H1 (cell line): Measurements from ENCODE around the gene SPAG17. TPM values are rescaled to one million over a fixed set of nuclear protein-coding genes. Genes with fewer than 3 reads are reported as not detected.

Source experiments
- CTCF ChIA-PET: fragments of 300-600 bp; sonication (Branson Sonifier 250); formaldehyde crosslinking; loops from one replicate; lab custom pipeline; 2021; ENCODE audit not compliant: partially characterized antibody; lab: Charles Lee
- POLR2A ChIA-PET: fragments of 300-600 bp; sonication (Branson Sonifier 250); formaldehyde crosslinking; loops from one replicate; lab custom pipeline; 2021; ENCODE audit warnings: inconsistent platforms; ENCODE audit not compliant: partially characterized antibody; lab: Charles Lee
- DNase-seq, 2 experiments: peaks; one replicate each; pipeline versions ENCODE4 v3.0.0 to v3.0.0-alpha.2; 2010 to 2022; ENCODE audit warnings: low spot score in 2 of 2, low read depth in 1 of 2, mixed read lengths in 1 of 2
- FAIRE-seq: peaks from 2 replicates; lab custom pipeline; 2011; peaks lifted over from hg19 to GRCh38; lab: Jason Lieb, UNC
- H2AFZ ChIP-seq: 2 replicates; pipeline ENCODE4 v1.8.1; 2012; ENCODE audit warnings: low read length, inconsistent platforms
- H2AK5ac ChIP-seq: 2 replicates; pipeline ENCODE4 v1.6.1; 2013; ENCODE audit warnings: low read depth, low read length
- H2BK120ac ChIP-seq: replicated peaks from 2 replicates; pipeline ENCODE3; 2013; ENCODE audit warnings: low read depth, low read length, inconsistent platforms
- H2BK12ac ChIP-seq: 2 replicates; pipeline ENCODE4 v1.6.1; 2013; ENCODE audit warnings: low read depth, low read length
- H2BK15ac ChIP-seq: 2 replicates; pipeline ENCODE4 v1.6.1; 2013; ENCODE audit warnings: low read length
- H2BK20ac ChIP-seq: 2 replicates; pipeline ENCODE4 v1.6.1; 2013; ENCODE audit warnings: low read length
- H2BK5ac ChIP-seq: 2 replicates; pipeline ENCODE4 v1.6.1; 2013; ENCODE audit warnings: low read depth, low read length
- H3K14ac ChIP-seq: 2 replicates; pipeline ENCODE4 v1.6.1; 2013; ENCODE audit warnings: inconsistent platforms; ENCODE audit not compliant: insufficient read length
- H3K18ac ChIP-seq: 2 replicates; pipeline ENCODE4 v1.6.1; 2013; ENCODE audit warnings: low read length; ENCODE audit errors: extremely low read depth
- H3K23ac ChIP-seq: 2 replicates; pipeline ENCODE4 v1.6.1; 2013; ENCODE audit warnings: inconsistent platforms; ENCODE audit not compliant: insufficient read length
- H3K23me2 ChIP-seq: 2 replicates; pipeline ENCODE4 v1.6.1; 2013; ENCODE audit warnings: low read depth, low read length
- H3K27ac ChIP-seq: 2 replicates; pipeline ENCODE4 v1.6.1; 2011; ENCODE audit warnings: low read depth, low read length, inconsistent platforms
- H3K27me3 ChIP-seq, 4 experiments: replicated peaks in 1 of 4; 1 replicate in 1 of 4; 2 replicates in 3 of 4; pipeline versions ENCODE4 v1.6.1 to v1.8.1; 2011 to 2013; ENCODE audit warnings: low read length in 3 of 4, mild to moderate bottlenecking in 3 of 4, inconsistent platforms in 2 of 4, mixed read lengths in 2 of 4, moderate library complexity in 1 of 4; ENCODE audit not compliant: control insufficient read depth in 3 of 4, insufficient read depth in 3 of 4; ENCODE audit errors: extremely low read depth in 1 of 4
- H3K36me3 ChIP-seq, 4 experiments: 2 replicates each; pipeline versions ENCODE4 v1.6.1 to v1.8.1; 2011 to 2013; ENCODE audit warnings: mild to moderate bottlenecking in 4 of 4, low read length in 3 of 4, moderate library complexity in 2 of 4, control low read depth in 1 of 4, inconsistent platforms in 1 of 4; ENCODE audit not compliant: insufficient read depth in 4 of 4, control insufficient read depth in 2 of 4
- H3K4ac ChIP-seq: replicated peaks from 2 replicates; pipeline ENCODE3; 2013; ENCODE audit warnings: low read length, low read depth, mixed read lengths, inconsistent platforms; ENCODE audit not compliant: insufficient read length
- H3K4me1 ChIP-seq, 4 experiments: replicated peaks in 1 of 4; 1 replicate in 1 of 4; 2 replicates in 3 of 4; pipeline versions ENCODE4 v1.6.1 to v1.8.1; 2011 to 2013; ENCODE audit warnings: low read length in 3 of 4, inconsistent platforms in 2 of 4, mixed read lengths in 1 of 4; ENCODE audit not compliant: insufficient read depth in 4 of 4, control insufficient read depth in 3 of 4
- H3K4me2 ChIP-seq, 2 experiments: 2 replicates each; pipeline versions ENCODE4 v1.6.1 to v1.8.1; 2011 to 2013; ENCODE audit warnings: low read depth in 2 of 2, low read length in 2 of 2, control low read depth in 1 of 2, inconsistent platforms in 1 of 2, mild to moderate bottlenecking in 1 of 2; ENCODE audit not compliant: insufficient read depth in 1 of 2
- H3K4me3 ChIP-seq, 4 experiments: fragments of 200-600, 300-600 bp in 1 of 4; sonication (generic), shearing (Covaris generic), sonication (Bioruptor Twin) in 1 of 4; 2 replicates each; pipeline versions ENCODE4 v1.5.1 to v1.8.1; 2011 to 2016; ENCODE audit warnings: low read length in 4 of 4, low read depth in 3 of 4, control low read depth in 2 of 4, inconsistent platforms in 2 of 4, mild to moderate bottlenecking in 2 of 4, mixed read lengths in 1 of 4, moderate library complexity in 1 of 4; ENCODE audit not compliant: insufficient read depth in 2 of 4; ENCODE audit errors: extremely low read depth in 1 of 4
- H3K56ac ChIP-seq: replicated peaks from 2 replicates; pipeline ENCODE3; 2013; ENCODE audit warnings: low read depth, mild to moderate bottlenecking, mixed read lengths, low read length, inconsistent platforms; ENCODE audit not compliant: insufficient read length
- H3K79me1 ChIP-seq: 2 replicates; pipeline ENCODE4 v1.6.1; 2013; ENCODE audit warnings: low read depth, low read length, control low read depth
- H3K79me2 ChIP-seq, 2 experiments: 2 replicates each; pipeline versions ENCODE4 v1.6.1 to v1.8.1; 2012 to 2013; ENCODE audit warnings: low read length in 2 of 2, mild to moderate bottlenecking in 2 of 2, inconsistent platforms in 1 of 2; ENCODE audit not compliant: insufficient read depth in 2 of 2, control insufficient read depth in 1 of 2
- H3K9ac ChIP-seq, 4 experiments: replicated peaks in 1 of 4; 1 replicate in 1 of 4; 2 replicates in 3 of 4; pipeline versions ENCODE4 v1.6.1 to v1.8.1; 2011 to 2013; ENCODE audit warnings: low read depth in 3 of 4, low read length in 3 of 4, control low read depth in 2 of 4, mild to moderate bottlenecking in 2 of 4, moderate library complexity in 2 of 4, inconsistent platforms in 1 of 4; ENCODE audit errors: extremely low read depth in 1 of 4
- H3K9me3 ChIP-seq, 2 experiments: 2 replicates each; pipeline versions ENCODE4 v1.6.1 to v1.8.1; 2012 to 2013; ENCODE audit warnings: mild to moderate bottlenecking in 2 of 2, moderate library complexity in 2 of 2, control low read depth in 1 of 2, inconsistent platforms in 1 of 2, low read depth in 1 of 2, low read length in 1 of 2, mixed read lengths in 1 of 2; ENCODE audit not compliant: insufficient read depth in 2 of 2
- H4K20me1 ChIP-seq, 2 experiments: replicated peaks in 1 of 2; 2 replicates each; pipeline versions ENCODE3 to v1.8.1; 2011 to 2013; ENCODE audit warnings: inconsistent platforms in 2 of 2, low read length in 2 of 2, mild to moderate bottlenecking in 1 of 2; ENCODE audit not compliant: insufficient read depth in 2 of 2, control insufficient read depth in 1 of 2
- H4K5ac ChIP-seq: 2 replicates; pipeline ENCODE4 v1.6.1; 2013; ENCODE audit warnings: low read length, low read depth, mixed read lengths, inconsistent platforms; ENCODE audit not compliant: insufficient read length
- H4K8ac ChIP-seq: 2 replicates; pipeline ENCODE4 v1.8.0; 2013; ENCODE audit warnings: mild to moderate bottlenecking, moderate library complexity, low read length, inconsistent platforms; ENCODE audit not compliant: insufficient read depth; ENCODE audit errors: extremely low read depth
- H4K91ac ChIP-seq: replicated peaks from 2 replicates; pipeline ENCODE3; 2013; ENCODE audit warnings: low read length, mixed read lengths, inconsistent platforms; ENCODE audit not compliant: insufficient read length
- ATF2 ChIP-seq: IDR thresholded peaks from 2 replicates; pipeline ENCODE4 v1.6.1; 2012; ENCODE audit warnings: low read length, inconsistent platforms
- BACH1 ChIP-seq: IDR thresholded peaks from 2 replicates; pipeline ENCODE4 v1.6.1; 2012; ENCODE audit warnings: low read length, improper control_type of control experiment
- CBX5 ChIP-seq: fragments of 300-800, 300-1000 bp; sonication (generic); IDR thresholded peaks from 2 replicates; pipeline ENCODE4 v1.7.1; 2016; ENCODE audit warnings: antibody characterized with exemption, low read length, low read depth
- CBX8 ChIP-seq: fragments of 300-800, 300-1000 bp; sonication (generic); IDR thresholded peaks from 2 replicates; pipeline ENCODE4 v1.7.1; 2016; ENCODE audit warnings: low read depth, low read length, borderline replicate concordance
- CHD2 ChIP-seq: IDR thresholded peaks from 2 replicates; pipeline ENCODE4 v1.6.1; 2012; ENCODE audit warnings: low read length, improper control_type of control experiment
- CREB1 ChIP-seq: IDR thresholded peaks from 2 replicates; pipeline ENCODE4 v1.6.1; 2012; ENCODE audit warnings: inconsistent platforms
- CTBP2 ChIP-seq: IDR thresholded peaks from 2 replicates; pipeline ENCODE4 v1.7.0; 2011; ENCODE audit warnings: borderline replicate concordance, mild to moderate bottlenecking, moderate library complexity, mixed read lengths, low read length; ENCODE audit not compliant: insufficient read depth, insufficient read length
- HDAC2 ChIP-seq, 2 experiments: fragments of 300-600 bp in 1 of 2; sonication (generic) in 1 of 2; IDR thresholded peaks; 2 replicates each; pipeline ENCODE4 v1.6.1; 2011 to 2012; ENCODE audit warnings: low read depth in 2 of 2, low read length in 2 of 2, mild to moderate bottlenecking in 2 of 2, moderate library complexity in 2 of 2, borderline replicate concordance in 1 of 2, inconsistent platforms in 1 of 2
- MAX ChIP-seq: IDR thresholded peaks from 2 replicates; pipeline ENCODE4 v1.6.1; 2012; ENCODE audit warnings: inconsistent platforms
- NRF1 ChIP-seq: IDR thresholded peaks from 2 replicates; pipeline ENCODE4 v1.6.1; 2011; ENCODE audit warnings: mild to moderate bottlenecking, low read depth, low read length, improper control_type of control experiment
- SP1 ChIP-seq: IDR thresholded peaks from 2 replicates; pipeline ENCODE4 v1.6.1; 2011; ENCODE audit warnings: low read depth, low read length
- SP2 ChIP-seq: IDR thresholded peaks from 2 replicates; pipeline ENCODE4 v1.6.1; 2012; ENCODE audit warnings: mild to moderate bottlenecking, low read length, inconsistent platforms
- WGBS, 2 experiments: shearing (Covaris generic) in 1 of 2; methylation state at CpG; one replicate each; pipeline versions ENCODE4 v1.1.6 to v1.1.7; 2013 to 2015; ENCODE audit warnings: low lambda C conversion rate in 2 of 2, mixed read lengths in 2 of 2, inconsistent platforms in 1 of 2, low coverage in 1 of 2, missing lambda C conversion rate in 1 of 2; ENCODE audit not compliant: insufficient replicate concordance in 2 of 2, insufficient coverage in 1 of 2, insufficient read length in 1 of 2; ENCODE audit errors: extremely low coverage in 1 of 2, missing lambda C conversion rate in 1 of 2; 5-methylcytosine and 5-hydroxymethylcytosine counted together
- polyA plus RNA-seq, 7 experiments: library from polyadenylated mRNA; depleted of rRNA in 3 of 7; stranded (reverse) in 5 of 7; unstranded in 2 of 7; fragments of >200 nt in 5 of 7; fragments of 200-250 nt in 2 of 7; gene quantifications; 1 replicate in 5 of 7; 2 replicates in 1 of 7; 4 replicates in 1 of 7; pipeline versions ENCODE4 v1.2.1 to v1.2.3, GENCODE V29; 2011 to 2013; ENCODE audit warnings: missing spikeins in 2 of 7, mixed read lengths in 2 of 7
- total RNA-seq: library from RNA; stranded (reverse); fragmentation: NEBNext Ultra II Directional; extraction: Animal tissue kit (Norgen Biotek cat#: 25700); gene quantifications from 2 replicates; pipeline ENCODE4 v1.2.1, GENCODE V29; 2021

Gene SPAG17
- total and polyA plus RNA-seq, 2 of the 8 experiments (the other 6 are each of a cell fraction or from before 2014, with no cell fraction given) = 0.56 to 0.62 TPM

- WGBS, 2 experiments = 73% methylated on average over 3 of the region's 3 CpGs; no CpG with 5 or more reads in 1 of the 2 experiments
- Histone ChIP-seq H3K23ac (no peak overlapping the region), H3K23me2 (no peaks in the 10 kb centered on the region), H4K5ac (no peak overlapping the region), H4K8ac (no peak overlapping the region), H3K18ac (no peak overlapping the region), H3K4me2 (no peak overlapping the region), H4K20me1 (no peaks in the 10 kb centered on the region), H3K56ac (no peak overlapping the region), H3K14ac (no peak overlapping the region), H3K4ac (no peak overlapping the region), H2BK120ac (no peak overlapping the region), H4K91ac (no peak overlapping the region), H3K27ac (no peak overlapping the region), H3K9ac (no peak overlapping the region), H2BK12ac (no peak overlapping the region), H3K4me1 (no peaks in the 10 kb centered on the region; a peak in 1 of 7 replicates), H3K9me3 (no peaks in the 10 kb centered on the region), H3K79me2 (no peaks in the 10 kb centered on the region), H3K36me3 (no peaks in the 10 kb centered on the region), H2AK5ac (no peak overlapping the region), H2BK20ac (no peak overlapping the region), H3K4me3 (no peak overlapping the region), H2BK5ac (no peak overlapping the region), H2AFZ (no peak overlapping the region), H2BK15ac (no peak overlapping the region), H3K27me3 (no peaks in the 10 kb centered on the region), H3K79me1 (no peaks in the 10 kb centered on the region)
- TF ChIP-seq ATF2 (no peak), HDAC2 (IDR thresholded peaks at IDR 0.05; ENCODE audit: borderline replicate concordance in 1 of 2, low read depth in 2 of 2, low read length in 2 of 2) (no peak), CHD2 (no peak), CBX5 (no peak), NRF1 (no peak), SP1 (no peak), SP2 (no peak), CREB1 (no peak), BACH1 (no peak), MAX (no peak), CBX8 (no peak), CTBP2 (no peak)
- FAIRE-seq (no peak), DNase-seq (no peak)
- ChIA-PET CTCF (interaction anchor here (0.8 kb wide), 1 partner anchor 28 kb away, joined by 3 read pairs; no protein-coding TSS in a partner anchor), POLR2A (no interaction called here)
These were observed 61.0 kb downstream of the SPAG17 start for GRCh38 chr1:118124064-118124463.
